ENCODE data around the gene KRTAP20-3. TPM values are rescaled to one million over a fixed set of nuclear protein-coding genes. Genes with fewer than 3 reads are reported as not detected.

The KRTAP20-3 gene
- total and polyA plus RNA-seq, 2 experiments from 2014 or later, result not detected

- TF ChIP-seq ZNF462 (CRISPR knock-in tag; IDR thresholded peaks at IDR 0.05), result no peak
- TF ChIP-seq EZH2 (IDR thresholded peaks at IDR 0.05; ENCODE audit: low read depth, unreplicated experiment), result no peak
- TF ChIP-seq STAT1 (IDR thresholded peaks at IDR 0.05; ENCODE audit: unreplicated experiment), result no peak
- TF ChIP-seq CREB1 (CRISPR knock-in tag; IDR thresholded peaks at IDR 0.05; ENCODE audit: low read depth), result no peak
- no peak for TF ChIP-seq NANOG (IDR thresholded peaks at IDR 0.05; ENCODE audit: borderline replicate concordance)
- no peak for TF ChIP-seq CTCF (conservative IDR thresholded peaks at IDR 0.05; ENCODE audit: low read depth in 2 of 2)
- TF ChIP-seq REST (IDR thresholded peaks at IDR 0.05; ENCODE audit: unreplicated experiment), result no peak
- TF ChIP-seq EZH2phosphoT487 (IDR thresholded peaks at IDR 0.05; ENCODE audit: unreplicated experiment), result no peak
These were observed 22.6 kb upstream of the KRTAP20-3 start (continued) for GRCh38 chr21:30620080-30620479.

Data from GM23338 (cell line).